ENCODE measurements around the gene TCF7L2.
A peak's percentile ranks its signal among the peaks of the same experiment; 100 is the strongest.

Gene TCF7L2

GRCh38 chr10:113149626-113150025 is 199.6 kb downstream of the TCF7L2 start:
- H3K4me3 ChIP-seq (replicated peaks in 1 of 2; ENCODE audit: low read depth in 2 of 2, low read length in 2 of 2): no peak overlapping the region
- TF ChIP-seq, protein P1, sequence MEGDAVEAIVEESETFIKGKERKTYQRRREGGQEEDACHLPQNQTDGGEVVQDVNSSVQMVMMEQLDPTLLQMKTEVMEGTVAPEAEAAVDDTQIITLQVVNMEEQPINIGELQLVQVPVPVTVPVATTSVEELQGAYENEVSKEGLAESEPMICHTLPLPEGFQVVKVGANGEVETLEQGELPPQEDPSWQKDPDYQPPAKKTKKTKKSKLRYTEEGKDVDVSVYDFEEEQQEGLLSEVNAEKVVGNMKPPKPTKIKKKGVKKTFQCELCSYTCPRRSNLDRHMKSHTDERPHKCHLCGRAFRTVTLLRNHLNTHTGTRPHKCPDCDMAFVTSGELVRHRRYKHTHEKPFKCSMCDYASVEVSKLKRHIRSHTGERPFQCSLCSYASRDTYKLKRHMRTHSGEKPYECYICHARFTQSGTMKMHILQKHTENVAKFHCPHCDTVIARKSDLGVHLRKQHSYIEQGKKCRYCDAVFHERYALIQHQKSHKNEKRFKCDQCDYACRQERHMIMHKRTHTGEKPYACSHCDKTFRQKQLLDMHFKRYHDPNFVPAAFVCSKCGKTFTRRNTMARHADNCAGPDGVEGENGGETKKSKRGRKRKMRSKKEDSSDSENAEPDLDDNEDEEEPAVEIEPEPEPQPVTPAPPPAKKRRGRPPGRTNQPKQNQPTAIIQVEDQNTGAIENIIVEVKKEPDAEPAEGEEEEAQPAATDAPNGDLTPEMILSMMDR (IDR thresholded peaks at IDR 0.05; ENCODE audit: low read depth, low read length): no peak
- DNase-seq (ENCODE audit: low read depth in 2 of 2): no peak

DNA sequence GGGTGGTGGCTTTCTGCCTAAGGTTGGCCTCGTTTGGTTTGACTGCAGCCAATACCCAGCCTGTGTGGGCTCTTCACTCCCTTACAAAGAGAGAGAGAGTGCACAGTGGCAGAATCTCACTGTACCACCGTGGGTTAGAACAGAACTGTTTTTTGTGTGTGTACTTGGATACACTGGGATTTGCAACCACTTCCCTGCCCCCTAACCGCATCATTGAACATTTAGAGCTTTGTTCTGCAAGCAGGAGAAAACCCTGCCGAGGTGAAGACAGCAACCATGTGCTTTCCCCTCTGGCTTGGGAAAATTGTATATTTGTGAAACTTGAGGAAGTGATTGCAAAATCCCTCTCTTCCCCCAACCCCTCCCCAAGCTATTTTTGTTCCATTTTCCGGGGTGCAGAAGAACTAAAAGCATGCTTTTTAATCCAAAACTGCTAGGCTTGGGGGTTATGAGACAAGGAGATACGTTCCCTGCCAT is 201.2 kb downstream of the TCF7L2 start:
- H3K4me3 ChIP-seq (replicated peaks in 1 of 2; ENCODE audit: low read depth in 2 of 2, low read length in 2 of 2): no peak overlapping the region
- TF ChIP-seq, protein P1 (IDR thresholded peaks at IDR 0.05; ENCODE audit: low read depth, low read length): no peak
- peak in 1 of 2 donors; percentile 48 for DNase-seq (ENCODE audit: low read depth in 2 of 2)

- no peak for DNase-seq (ENCODE audit: low read depth in 2 of 2)
- TF ChIP-seq, protein P1 (IDR thresholded peaks at IDR 0.05; ENCODE audit: low read depth, low read length): no peak
- no peak overlapping the region for H3K4me3 ChIP-seq (replicated peaks in 1 of 2; ENCODE audit: low read depth in 2 of 2, low read length in 2 of 2)
These were observed 203.6 kb downstream of the TCF7L2 start for GRCh38 chr10:113153493-113154102.

DNA sequence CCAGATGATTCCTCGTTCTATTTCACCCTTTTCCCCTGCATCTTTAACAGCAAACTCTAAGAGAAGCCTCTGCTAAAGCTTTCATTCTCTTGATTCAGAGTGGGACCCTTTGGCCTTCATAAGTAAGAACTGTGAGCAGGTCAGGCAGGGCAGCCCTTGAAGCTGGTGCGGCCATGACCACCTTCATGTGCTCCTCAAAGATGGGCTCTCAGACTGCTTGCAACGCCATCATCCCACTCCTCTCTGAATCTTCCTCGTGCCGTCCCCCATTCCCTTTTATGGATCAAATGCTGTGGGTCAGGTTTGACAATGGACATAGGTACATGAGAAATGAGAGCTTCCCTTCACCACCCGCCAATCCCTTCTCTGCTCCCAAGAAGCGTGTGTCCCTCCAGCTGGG is 207.4 kb downstream of the TCF7L2 start:
- no peak for DNase-seq (ENCODE audit: low read depth in 2 of 2)
- H3K4me3 ChIP-seq (replicated peaks in 1 of 2; ENCODE audit: low read depth in 2 of 2, low read length in 2 of 2): no peak overlapping the region
- TF ChIP-seq, protein P1 (IDR thresholded peaks at IDR 0.05; ENCODE audit: low read depth, low read length): no peak

GRCh38 chr10:113158183-113158582 is 208.1 kb downstream of the TCF7L2 start:
- no peak for DNase-seq (ENCODE audit: low read depth in 2 of 2)
- H3K4me3 ChIP-seq (replicated peaks in 1 of 2; ENCODE audit: low read depth in 2 of 2, low read length in 2 of 2): no peak overlapping the region
- TF ChIP-seq, protein P1 (IDR thresholded peaks at IDR 0.05; ENCODE audit: low read depth, low read length): no peak

- H3K4me3 ChIP-seq (replicated peaks in 1 of 2; ENCODE audit: low read depth in 2 of 2, low read length in 2 of 2): no peak overlapping the region
- no peak for DNase-seq (ENCODE audit: low read depth in 2 of 2)
- TF ChIP-seq, protein P1 (IDR thresholded peaks at IDR 0.05; ENCODE audit: low read depth, low read length): no peak
These were observed 209.5 kb downstream of the TCF7L2 start for GRCh38 chr10:113159563-113159962.

- no peak for DNase-seq (ENCODE audit: low read depth in 2 of 2)
- H3K4me3 ChIP-seq (replicated peaks in 1 of 2; ENCODE audit: low read depth in 2 of 2, low read length in 2 of 2): no peak overlapping the region
- TF ChIP-seq, protein P1 (IDR thresholded peaks at IDR 0.05; ENCODE audit: low read depth, low read length): no peak
These were observed 210.6 kb downstream of the TCF7L2 start for GRCh38 chr10:113160641-113161040.
